HL-60 (cell line): ENCODE measurements around the gene SLC25A41.

Experiments
- CTCF ChIP-seq: IDR thresholded peaks from one replicate; pipeline ENCODE4 v1.5.1; 2011; ENCODE audit warnings: low read length, control low read depth, inconsistent platforms; ENCODE audit not compliant: insufficient read depth
- GABPA ChIP-seq: IDR thresholded peaks from 2 replicates; pipeline ENCODE4 v1.6.1; 2012; ENCODE audit warnings: low read depth
- POLR2AphosphoS5 ChIP-seq: IDR thresholded peaks from 2 replicates; pipeline ENCODE4 v1.6.1; 2012; ENCODE audit warnings: low read depth
- SPI1 ChIP-seq: IDR thresholded peaks from 2 replicates; pipeline ENCODE4 v1.6.1; 2012; ENCODE audit warnings: low read depth, mild to moderate bottlenecking, borderline replicate concordance

GRCh38 chr19:6458695-6459261 lies 25.2 kb upstream of the SLC25A41 start:
- no peak for TF ChIP-seq CTCF
- no peak for TF ChIP-seq GABPA
- TF ChIP-seq POLR2AphosphoS5 = no peak
- no peak for TF ChIP-seq SPI1
